Measurements from ENCODE around the gene TMEM179B. TPM values are rescaled to one million over a fixed set of nuclear protein-coding genes. Genes with fewer than 3 reads are reported as not detected.
A peak's percentile ranks its signal among the peaks of the same experiment; 100 is the strongest.

Gene TMEM179B
- total and polyA plus RNA-seq, 9 of the 15 experiments (the other 6 are each of a cell fraction or from before 2014, with no cell fraction given), result 27.7 to 105 (median 37.0) TPM

DNA sequence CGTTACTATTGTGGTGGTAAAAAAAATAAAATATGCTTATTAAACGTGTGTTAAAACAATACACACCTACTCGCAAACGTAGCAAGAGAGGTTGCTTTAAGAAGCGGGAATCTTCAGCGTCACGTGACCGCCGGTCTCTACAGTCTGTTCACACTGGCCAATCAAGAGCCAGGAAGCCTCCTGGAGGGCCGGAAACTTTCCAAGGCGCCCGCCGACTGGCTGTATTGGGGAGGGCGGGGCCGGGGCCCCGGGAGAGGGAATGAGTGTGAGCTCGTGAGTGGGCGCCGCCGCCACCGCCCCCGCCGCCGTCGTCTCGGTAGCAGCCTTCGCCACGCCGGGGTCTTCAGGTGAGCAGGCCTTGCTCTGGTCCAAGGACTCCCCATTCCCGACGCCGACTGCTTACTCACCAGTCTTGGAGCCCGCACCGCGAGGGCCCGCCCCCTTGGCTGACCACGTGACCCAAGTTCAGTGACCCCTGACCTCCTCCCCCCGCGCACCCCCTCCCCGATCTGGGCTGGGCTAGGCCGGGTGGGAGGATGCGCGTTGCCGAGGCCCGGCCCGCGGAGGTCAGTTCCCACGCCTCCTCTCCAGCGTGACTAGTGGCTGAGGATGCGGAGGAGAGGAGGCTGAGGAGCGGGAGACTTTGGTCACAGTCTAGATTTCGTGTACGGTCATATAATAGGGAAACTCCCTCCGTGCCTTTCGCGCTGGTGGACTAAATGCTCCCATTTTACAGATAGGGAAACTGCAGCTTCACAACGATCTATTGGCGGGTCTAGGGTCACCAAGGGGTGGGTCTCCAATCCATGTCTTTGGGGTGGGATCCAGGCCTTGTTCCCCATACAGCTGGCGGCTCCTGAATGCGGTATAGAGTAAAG, 15.8 kb upstream of the TMEM179B start, which contains the start of gene TAF6L (continued):
- TF ChIP-seq, protein P1, sequence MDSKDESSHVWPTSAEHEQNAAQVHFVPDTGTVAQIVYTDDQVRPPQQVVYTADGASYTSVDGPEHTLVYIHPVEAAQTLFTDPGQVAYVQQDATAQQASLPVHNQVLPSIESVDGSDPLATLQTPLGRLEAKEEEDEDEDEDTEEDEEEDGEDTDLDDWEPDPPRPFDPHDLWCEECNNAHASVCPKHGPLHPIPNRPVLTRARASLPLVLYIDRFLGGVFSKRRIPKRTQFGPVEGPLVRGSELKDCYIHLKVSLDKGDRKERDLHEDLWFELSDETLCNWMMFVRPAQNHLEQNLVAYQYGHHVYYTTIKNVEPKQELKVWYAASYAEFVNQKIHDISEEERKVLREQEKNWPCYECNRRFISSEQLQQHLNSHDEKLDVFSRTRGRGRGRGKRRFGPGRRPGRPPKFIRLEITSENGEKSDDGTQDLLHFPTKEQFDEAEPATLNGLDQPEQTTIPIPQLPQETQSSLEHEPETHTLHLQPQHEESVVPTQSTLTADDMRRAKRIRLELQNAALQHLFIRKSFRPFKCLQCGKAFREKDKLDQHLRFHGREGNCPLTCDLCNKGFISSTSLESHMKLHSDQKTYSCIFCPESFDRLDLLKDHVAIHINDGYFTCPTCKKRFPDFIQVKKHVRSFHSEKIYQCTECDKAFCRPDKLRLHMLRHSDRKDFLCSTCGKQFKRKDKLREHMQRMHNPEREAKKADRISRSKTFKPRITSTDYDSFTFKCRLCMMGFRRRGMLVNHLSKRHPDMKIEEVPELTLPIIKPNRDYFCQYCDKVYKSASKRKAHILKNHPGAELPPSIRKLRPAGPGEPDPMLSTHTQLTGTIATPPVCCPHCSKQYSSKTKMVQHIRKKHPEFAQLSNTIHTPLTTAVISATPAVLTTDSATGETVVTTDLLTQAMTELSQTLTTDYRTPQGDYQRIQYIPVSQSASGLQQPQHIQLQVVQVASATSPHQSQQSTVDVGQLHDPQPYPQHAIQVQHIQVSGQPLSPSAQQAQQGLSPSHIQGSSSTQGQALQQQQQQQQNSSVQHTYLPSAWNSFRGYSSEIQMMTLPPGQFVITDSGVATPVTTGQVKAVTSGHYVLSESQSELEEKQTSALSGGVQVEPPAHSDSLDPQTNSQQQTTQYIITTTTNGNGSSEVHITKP (IDR thresholded peaks at IDR 0.05; ENCODE audit: partially characterized antibody), result peak; percentile 52
- TF ChIP-seq TRIM24 (IDR thresholded peaks at IDR 0.05), result 0 out of 4 replicates have a peak, but pooled peaks of 1 of the 2 experiments have one; percentile 16
- TF ChIP-seq SNRNP70 (optimal IDR thresholded peaks at IDR 0.05; ENCODE audit: low read depth, low read length), result no peak
- no peak for TF ChIP-seq ZSCAN32 (CRISPR knock-in tag; IDR thresholded peaks at IDR 0.05)
- TF ChIP-seq ESRRB (CRISPR knock-in tag; IDR thresholded peaks at IDR 0.05; ENCODE audit: borderline replicate concordance), result no peak
- TF ChIP-seq ZNF778 (CRISPR knock-in tag; IDR thresholded peaks at IDR 0.05), result no peak
- TF ChIP-seq TCF7L2 (IDR thresholded peaks at IDR 0.05; ENCODE audit: low read depth, low read length), result no peak
- TF ChIP-seq, protein P2, sequence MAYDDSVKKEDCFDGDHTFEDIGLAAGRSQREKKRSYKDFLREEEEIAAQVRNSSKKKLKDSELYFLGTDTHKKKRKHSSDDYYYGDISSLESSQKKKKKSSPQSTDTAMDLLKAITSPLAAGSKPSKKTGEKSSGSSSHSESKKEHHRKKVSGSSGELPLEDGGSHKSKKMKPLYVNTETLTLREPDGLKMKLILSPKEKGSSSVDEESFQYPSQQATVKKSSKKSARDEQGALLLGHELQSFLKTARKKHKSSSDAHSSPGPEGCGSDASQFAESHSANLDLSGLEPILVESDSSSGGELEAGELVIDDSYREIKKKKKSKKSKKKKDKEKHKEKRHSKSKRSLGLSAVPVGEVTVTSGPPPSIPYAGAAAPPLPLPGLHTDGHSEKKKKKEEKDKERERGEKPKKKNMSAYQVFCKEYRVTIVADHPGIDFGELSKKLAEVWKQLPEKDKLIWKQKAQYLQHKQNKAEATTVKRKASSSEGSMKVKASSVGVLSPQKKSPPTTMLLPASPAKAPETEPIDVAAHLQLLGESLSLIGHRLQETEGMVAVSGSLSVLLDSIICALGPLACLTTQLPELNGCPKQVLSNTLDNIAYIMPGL (CRISPR knock-in tag; IDR thresholded peaks at IDR 0.05), result no peak
- TF ChIP-seq, protein P3, sequence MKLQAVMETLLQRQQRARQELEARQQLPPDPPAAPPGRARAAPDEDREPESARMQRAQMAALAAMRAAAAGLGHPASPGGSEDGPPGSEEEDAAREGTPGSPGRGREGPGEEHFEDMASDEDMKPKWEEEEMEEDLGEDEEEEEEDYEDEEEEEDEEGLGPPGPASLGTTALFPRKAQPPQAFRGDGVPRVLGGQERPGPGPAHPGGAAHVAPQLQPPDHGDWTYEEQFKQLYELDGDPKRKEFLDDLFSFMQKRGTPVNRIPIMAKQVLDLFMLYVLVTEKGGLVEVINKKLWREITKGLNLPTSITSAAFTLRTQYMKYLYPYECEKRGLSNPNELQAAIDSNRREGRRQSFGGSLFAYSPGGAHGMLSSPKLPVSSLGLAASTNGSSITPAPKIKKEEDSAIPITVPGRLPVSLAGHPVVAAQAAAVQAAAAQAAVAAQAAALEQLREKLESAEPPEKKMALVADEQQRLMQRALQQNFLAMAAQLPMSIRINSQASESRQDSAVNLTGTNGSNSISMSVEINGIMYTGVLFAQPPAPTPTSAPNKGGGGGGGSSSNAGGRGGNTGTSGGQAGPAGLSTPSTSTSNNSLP (IDR thresholded peaks at IDR 0.05; ENCODE audit: borderline replicate concordance, low read depth, low read length), result no peak
- peak; percentile 81 for TF ChIP-seq SUPT5H (IDR thresholded peaks at IDR 0.05)
- no peak for TF ChIP-seq ZKSCAN3 (CRISPR knock-in tag; IDR thresholded peaks at IDR 0.05)
- TF ChIP-seq POLR2AphosphoS2 (IDR thresholded peaks at IDR 0.05; ENCODE audit: low read length), result peak; percentile 63; the same call in 1 of the 2 replicates
- TF ChIP-seq CREB1 (IDR thresholded peaks at IDR 0.05), result 0 out of 2 replicates have a peak, but pooled peaks have one; percentile 34
- TF ChIP-seq CREB1 (CRISPR knock-in tag; IDR thresholded peaks at IDR 0.05), result no peak; the same call in 1 of the 2 replicates
- TF ChIP-seq SMAD3 (CRISPR knock-in tag; conservative IDR thresholded peaks at IDR 0.05), result 0 out of 2 replicates have a peak, but pooled peaks have one; percentile 53
- no peak for TF ChIP-seq POLR3G (IDR thresholded peaks at IDR 0.05; ENCODE audit: extremely low read depth, insufficient read length, insufficient replicate concordance)
- no peak for TF ChIP-seq TAF15 (IDR thresholded peaks at IDR 0.05; ENCODE audit: low read depth, low read length)
- TF ChIP-seq, protein P4, sequence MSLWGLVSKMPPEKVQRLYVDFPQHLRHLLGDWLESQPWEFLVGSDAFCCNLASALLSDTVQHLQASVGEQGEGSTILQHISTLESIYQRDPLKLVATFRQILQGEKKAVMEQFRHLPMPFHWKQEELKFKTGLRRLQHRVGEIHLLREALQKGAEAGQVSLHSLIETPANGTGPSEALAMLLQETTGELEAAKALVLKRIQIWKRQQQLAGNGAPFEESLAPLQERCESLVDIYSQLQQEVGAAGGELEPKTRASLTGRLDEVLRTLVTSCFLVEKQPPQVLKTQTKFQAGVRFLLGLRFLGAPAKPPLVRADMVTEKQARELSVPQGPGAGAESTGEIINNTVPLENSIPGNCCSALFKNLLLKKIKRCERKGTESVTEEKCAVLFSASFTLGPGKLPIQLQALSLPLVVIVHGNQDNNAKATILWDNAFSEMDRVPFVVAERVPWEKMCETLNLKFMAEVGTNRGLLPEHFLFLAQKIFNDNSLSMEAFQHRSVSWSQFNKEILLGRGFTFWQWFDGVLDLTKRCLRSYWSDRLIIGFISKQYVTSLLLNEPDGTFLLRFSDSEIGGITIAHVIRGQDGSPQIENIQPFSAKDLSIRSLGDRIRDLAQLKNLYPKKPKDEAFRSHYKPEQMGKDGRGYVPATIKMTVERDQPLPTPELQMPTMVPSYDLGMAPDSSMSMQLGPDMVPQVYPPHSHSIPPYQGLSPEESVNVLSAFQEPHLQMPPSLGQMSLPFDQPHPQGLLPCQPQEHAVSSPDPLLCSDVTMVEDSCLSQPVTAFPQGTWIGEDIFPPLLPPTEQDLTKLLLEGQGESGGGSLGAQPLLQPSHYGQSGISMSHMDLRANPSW (CRISPR knock-in tag; IDR thresholded peaks at IDR 0.05), result no peak; the same call in 1 of the 2 replicates
